Measurements from ENCODE around the gene MDFIC.

GRCh38 chr7:114975401-114975800 is 53.5 kb downstream of the MDFIC start:
- TF ChIP-seq CTCF (IDR thresholded peaks at IDR 0.05) (no peak), POLR2A (IDR thresholded peaks at IDR 0.05) (no peak)
